SK-N-SH treated with all-trans-retinoic acid at 6 μM for 48 hours (cell line): ENCODE measurements around the gene PDZD4.

Experiments used
- ATAC-seq: fragments of 200-7000 bp; cut with Tn5 transposase; 3 replicates; pipeline ENCODE4 v1.9.1; 2020; ENCODE audit warnings: mild to moderate bottlenecking, moderate library complexity
- ARNTL ChIP-seq: fragments of 450-650 bp; formaldehyde crosslinking; IDR thresholded peaks from 2 replicates; pipeline ENCODE4 v1.5.0; 2020; ENCODE audit warnings: low read depth, mild to moderate bottlenecking, moderate library complexity, borderline replicate concordance
- BACH2 ChIP-seq: fragments of 250-450 bp; sonication (Bioruptor Pico); IDR thresholded peaks from 2 replicates; pipeline ENCODE4 v1.9.0; 2021; ENCODE audit warnings: mild to moderate bottlenecking, borderline replicate concordance
- CSDC2 ChIP-seq: fragments of 250-450 bp; sonication (Bioruptor Pico); IDR thresholded peaks from 2 replicates; pipeline ENCODE4 v1.5.0; 2020; ENCODE audit warnings: mild to moderate bottlenecking, moderate library complexity
- CSRNP3 ChIP-seq: fragments of 250-450 bp; sonication (Bioruptor Pico); IDR thresholded peaks from 2 replicates; pipeline ENCODE4 v1.5.1; 2021; ENCODE audit warnings: mild to moderate bottlenecking, moderate library complexity
- ESRRG ChIP-seq: fragments of 250-450 bp; sonication (Bioruptor Pico); IDR thresholded peaks from 2 replicates; pipeline ENCODE4 v1.6.1; 2021; ENCODE audit warnings: mild to moderate bottlenecking
- GLIS3 ChIP-seq: fragments of 250-450 bp; sonication (Bioruptor Pico); IDR thresholded peaks from 2 replicates; pipeline ENCODE4 v1.5.0; 2020; ENCODE audit warnings: mild to moderate bottlenecking, moderate library complexity
- ISL1 ChIP-seq: fragments of 250-450 bp; sonication (Bioruptor Pico); IDR thresholded peaks from 2 replicates; pipeline ENCODE4 v2.1.2; 2022; ENCODE audit warnings: mild to moderate bottlenecking, moderate library complexity
- OSR1 ChIP-seq: fragments of 250-450 bp; sonication (Bioruptor Pico); IDR thresholded peaks from 2 replicates; pipeline ENCODE4 v1.8.0; 2022; ENCODE audit warnings: moderate library complexity, mild to moderate bottlenecking, inconsistent platforms
- PATZ1 ChIP-seq: fragments of 250-450 bp; sonication (Bioruptor Pico); IDR thresholded peaks from 2 replicates; pipeline ENCODE4 v1.8.0; 2020; ENCODE audit warnings: mild to moderate bottlenecking, moderate library complexity, borderline replicate concordance
- RARB ChIP-seq: fragments of 250-450 bp; sonication (Bioruptor Pico); IDR thresholded peaks from 2 replicates; pipeline ENCODE4 v1.8.0; 2021; ENCODE audit warnings: mild to moderate bottlenecking, moderate library complexity
- TCF4 ChIP-seq: fragments of 250-450 bp; sonication (Bioruptor Pico); IDR thresholded peaks from 2 replicates; pipeline ENCODE4 v1.8.0; 2021; ENCODE audit warnings: mild to moderate bottlenecking, moderate library complexity, borderline replicate concordance
- TOX ChIP-seq: fragments of 250-450 bp; sonication (Bioruptor Pico); IDR thresholded peaks from 2 replicates; pipeline ENCODE4 v1.8.0; 2021; ENCODE audit warnings: mild to moderate bottlenecking, moderate library complexity, borderline replicate concordance
- ZC3H10 ChIP-seq: fragments of 250-450 bp; sonication (Bioruptor Pico); IDR thresholded peaks from 2 replicates; pipeline ENCODE4 v1.5.1; 2021; ENCODE audit warnings: mild to moderate bottlenecking, moderate library complexity
- ZFP3 ChIP-seq: fragments of 250-450 bp; sonication (Bioruptor Pico); IDR thresholded peaks from 2 replicates; pipeline ENCODE4 v1.5.0; 2020; ENCODE audit warnings: mild to moderate bottlenecking, moderate library complexity
- ZFP30 ChIP-seq: fragments of 450-650 bp; formaldehyde crosslinking; IDR thresholded peaks from 2 replicates; pipeline ENCODE4 v1.5.0; 2022; ENCODE audit warnings: mild to moderate bottlenecking, moderate library complexity
- ZNF565 ChIP-seq: fragments of 450-650 bp; formaldehyde crosslinking; conservative IDR thresholded peaks from 2 replicates; pipeline ENCODE4 v1.5.0; 2020; ENCODE audit warnings: low read depth, mild to moderate bottlenecking, moderate library complexity
- ZNF70 ChIP-seq: fragments of 450-650 bp; formaldehyde crosslinking; IDR thresholded peaks from 2 replicates; pipeline ENCODE4 v1.5.0; 2020; ENCODE audit warnings: mild to moderate bottlenecking, moderate library complexity
- ZNF8 ChIP-seq: fragments of 450-650 bp; formaldehyde crosslinking; IDR thresholded peaks from 2 replicates; pipeline ENCODE4 v1.5.0; 2020; ENCODE audit warnings: mild to moderate bottlenecking, moderate library complexity
- TF ChIP-seq, protein P1 (sequence below): fragments of 250-450 bp; sonication (Bioruptor Pico); IDR thresholded peaks from 2 replicates; pipeline ENCODE4 v1.5.1; 2020; ENCODE audit warnings: low read depth, mild to moderate bottlenecking, moderate library complexity
- TF ChIP-seq, protein P2 (sequence below): fragments of 250-450 bp; sonication (Bioruptor Pico); IDR thresholded peaks from 2 replicates; pipeline ENCODE4 v1.8.0; 2021; ENCODE audit warnings: low read depth, mild to moderate bottlenecking, moderate library complexity, borderline replicate concordance
- TF ChIP-seq, protein P3 (sequence below): fragments of 250-450 bp; sonication (Bioruptor Pico); IDR thresholded peaks from 2 replicates; pipeline ENCODE4 v1.5.0; 2020; ENCODE audit warnings: mild to moderate bottlenecking, moderate library complexity

The PDZD4 gene

GRCh38 chrX:153803211-153804099, 26.9 kb downstream of the PDZD4 start:
- TF ChIP-seq CSRNP3 (CRISPR knock-in tag) (no peak), ZFP30 (CRISPR knock-in tag) (no peak), CSDC2 (CRISPR knock-in tag) (no peak), ZNF565 (CRISPR knock-in tag) (no peak), ZNF8 (CRISPR knock-in tag) (no peak), TCF4 (CRISPR knock-in tag) (no peak), TOX (CRISPR knock-in tag) (no peak)
- TF ChIP-seq, all 23 proteins: peak for 0
- ATAC-seq, result no peak

GRCh38 chrX:153802513-153803045, 27.8 kb downstream of the PDZD4 start:
- ATAC-seq, result no peak
- TF ChIP-seq ARNTL (CRISPR knock-in tag) (no peak), ZNF70 (CRISPR knock-in tag) (no peak), TOX (CRISPR knock-in tag) (no peak), ZFP3 (no peak), CSRNP3 (CRISPR knock-in tag) (no peak), RARB (CRISPR knock-in tag) (no peak), CSDC2 (CRISPR knock-in tag) (no peak), ISL1 (CRISPR knock-in tag) (no peak), ZC3H10 (CRISPR knock-in tag) (no peak), GLIS3 (no peak), BACH2 (CRISPR knock-in tag) (no peak)
- TF ChIP-seq, protein P1, sequence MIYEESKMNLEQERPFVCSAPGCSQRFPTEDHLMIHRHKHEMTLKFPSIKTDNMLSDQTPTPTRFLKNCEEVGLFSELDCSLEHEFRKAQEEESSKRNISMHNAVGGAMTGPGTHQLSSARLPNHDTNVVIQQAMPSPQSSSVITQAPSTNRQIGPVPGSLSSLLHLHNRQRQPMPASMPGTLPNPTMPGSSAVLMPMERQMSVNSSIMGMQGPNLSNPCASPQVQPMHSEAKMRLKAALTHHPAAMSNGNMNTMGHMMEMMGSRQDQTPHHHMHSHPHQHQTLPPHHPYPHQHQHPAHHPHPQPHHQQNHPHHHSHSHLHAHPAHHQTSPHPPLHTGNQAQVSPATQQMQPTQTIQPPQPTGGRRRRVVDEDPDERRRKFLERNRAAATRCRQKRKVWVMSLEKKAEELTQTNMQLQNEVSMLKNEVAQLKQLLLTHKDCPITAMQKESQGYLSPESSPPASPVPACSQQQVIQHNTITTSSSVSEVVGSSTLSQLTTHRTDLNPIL (CRISPR knock-in tag), result no peak
- TF ChIP-seq, protein P2, sequence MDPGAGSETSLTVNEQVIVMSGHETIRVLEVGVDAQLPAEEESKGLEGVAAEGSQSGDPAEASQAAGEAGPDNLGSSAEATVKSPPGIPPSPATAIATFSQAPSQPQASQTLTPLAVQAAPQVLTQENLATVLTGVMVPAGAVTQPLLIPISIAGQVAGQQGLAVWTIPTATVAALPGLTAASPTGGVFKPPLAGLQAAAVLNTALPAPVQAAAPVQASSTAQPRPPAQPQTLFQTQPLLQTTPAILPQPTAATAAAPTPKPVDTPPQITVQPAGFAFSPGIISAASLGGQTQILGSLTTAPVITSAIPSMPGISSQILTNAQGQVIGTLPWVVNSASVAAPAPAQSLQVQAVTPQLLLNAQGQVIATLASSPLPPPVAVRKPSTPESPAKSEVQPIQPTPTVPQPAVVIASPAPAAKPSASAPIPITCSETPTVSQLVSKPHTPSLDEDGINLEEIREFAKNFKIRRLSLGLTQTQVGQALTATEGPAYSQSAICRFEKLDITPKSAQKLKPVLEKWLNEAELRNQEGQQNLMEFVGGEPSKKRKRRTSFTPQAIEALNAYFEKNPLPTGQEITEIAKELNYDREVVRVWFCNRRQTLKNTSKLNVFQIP (CRISPR knock-in tag), result no peak
- TF ChIP-seq, all 23 proteins: peak for 0

GRCh38 chrX:153801669-153802068, 28.7 kb downstream of the PDZD4 start:
- ATAC-seq, result no peak
- TF ChIP-seq TOX (CRISPR knock-in tag), result no peak
- TF ChIP-seq OSR1 (CRISPR knock-in tag), result no peak
- no peak for TF ChIP-seq CSDC2 (CRISPR knock-in tag)
- TF ChIP-seq ZFP30 (CRISPR knock-in tag), result no peak
- no peak for TF ChIP-seq TCF4 (CRISPR knock-in tag)
- TF ChIP-seq, protein P3, sequence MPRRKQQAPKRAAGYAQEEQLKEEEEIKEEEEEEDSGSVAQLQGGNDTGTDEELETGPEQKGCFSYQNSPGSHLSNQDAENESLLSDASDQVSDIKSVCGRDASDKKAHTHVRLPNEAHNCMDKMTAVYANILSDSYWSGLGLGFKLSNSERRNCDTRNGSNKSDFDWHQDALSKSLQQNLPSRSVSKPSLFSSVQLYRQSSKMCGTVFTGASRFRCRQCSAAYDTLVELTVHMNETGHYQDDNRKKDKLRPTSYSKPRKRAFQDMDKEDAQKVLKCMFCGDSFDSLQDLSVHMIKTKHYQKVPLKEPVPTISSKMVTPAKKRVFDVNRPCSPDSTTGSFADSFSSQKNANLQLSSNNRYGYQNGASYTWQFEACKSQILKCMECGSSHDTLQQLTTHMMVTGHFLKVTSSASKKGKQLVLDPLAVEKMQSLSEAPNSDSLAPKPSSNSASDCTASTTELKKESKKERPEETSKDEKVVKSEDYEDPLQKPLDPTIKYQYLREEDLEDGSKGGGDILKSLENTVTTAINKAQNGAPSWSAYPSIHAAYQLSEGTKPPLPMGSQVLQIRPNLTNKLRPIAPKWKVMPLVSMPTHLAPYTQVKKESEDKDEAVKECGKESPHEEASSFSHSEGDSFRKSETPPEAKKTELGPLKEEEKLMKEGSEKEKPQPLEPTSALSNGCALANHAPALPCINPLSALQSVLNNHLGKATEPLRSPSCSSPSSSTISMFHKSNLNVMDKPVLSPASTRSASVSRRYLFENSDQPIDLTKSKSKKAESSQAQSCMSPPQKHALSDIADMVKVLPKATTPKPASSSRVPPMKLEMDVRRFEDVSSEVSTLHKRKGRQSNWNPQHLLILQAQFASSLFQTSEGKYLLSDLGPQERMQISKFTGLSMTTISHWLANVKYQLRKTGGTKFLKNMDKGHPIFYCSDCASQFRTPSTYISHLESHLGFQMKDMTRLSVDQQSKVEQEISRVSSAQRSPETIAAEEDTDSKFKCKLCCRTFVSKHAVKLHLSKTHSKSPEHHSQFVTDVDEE, result no peak
- TF ChIP-seq ZNF70 (CRISPR knock-in tag), result no peak
- no peak for TF ChIP-seq GLIS3
- no peak for TF ChIP-seq PATZ1 (CRISPR knock-in tag)
- no peak for TF ChIP-seq ARNTL (CRISPR knock-in tag)
- TF ChIP-seq ESRRG, result no peak
- no peak for TF ChIP-seq ISL1 (CRISPR knock-in tag)
